ENCODE measurements around the gene HDAC11. TPM values are rescaled to one million over a fixed set of nuclear protein-coding genes. Genes with fewer than 3 reads are reported as not detected.
A peak's percentile ranks its signal among the peaks of the same experiment; 100 is the strongest.

HDAC11 gene
- total RNA-seq, 4 donors from 2014 or later: 7.4 to 20.6 (median 11.7) TPM

- Histone ChIP-seq H3K36me3 (no peaks in the 10 kb centered on the region), H3K9me3 (no peaks in the 10 kb centered on the region), H3K27me3 (no peaks in the 10 kb centered on the region), H3K4me1 (no peaks in the 10 kb centered on the region), H3K27ac (no peak overlapping the region), H3K4me3 (no peak overlapping the region)
- DNase-seq: peak in 1 of 2 donors; percentile 7
- TF ChIP-seq POLR2A (IDR thresholded peaks at IDR 0.05): no peak
- no peak for TF ChIP-seq CTCF (IDR thresholded peaks at IDR 0.05)
- intact Hi-C loops (cut with DNase I; ENCODE audit: low total_unique reads): no loop called here
These were observed 61.6 kb downstream of the HDAC11 start for GRCh38 chr3:13541691-13542090.

GRCh38 chr3:13542142-13542541 is 62.0 kb downstream of the HDAC11 start:
- TF ChIP-seq CTCF (IDR thresholded peaks at IDR 0.05) (no peak), POLR2A (IDR thresholded peaks at IDR 0.05) (no peak)
- no peak for DNase-seq
- H3K4me3 ChIP-seq: no peak overlapping the region
- no peaks in the 10 kb centered on the region for H3K27me3 ChIP-seq
- intact Hi-C loops (cut with DNase I; ENCODE audit: low total_unique reads): no loop called here
- no peaks in the 10 kb centered on the region for H3K4me1 ChIP-seq
- no peaks in the 10 kb centered on the region for H3K9me3 ChIP-seq
- H3K27ac ChIP-seq: peak overlapping the region in 1 of 2 donors; percentile 58
- H3K36me3 ChIP-seq: no peaks in the 10 kb centered on the region

GRCh38 chr3:13543253-13543652 is 63.1 kb downstream of the HDAC11 start:
- intact Hi-C loops (cut with DNase I; ENCODE audit: low total_unique reads): no loop called here
- H3K9me3 ChIP-seq: no peaks in the 10 kb centered on the region
- TF ChIP-seq CTCF (IDR thresholded peaks at IDR 0.05): no peak
- no peak for TF ChIP-seq POLR2A (IDR thresholded peaks at IDR 0.05)
- no peaks in the 10 kb centered on the region for H3K36me3 ChIP-seq
- no peak overlapping the region for H3K4me3 ChIP-seq
- peak overlapping the region; percentile 59 to 63 for H3K27ac ChIP-seq
- H3K4me1 ChIP-seq: peaks cover 0 to 4% of the 10 kb centered on the region in 2 donors
- H3K27me3 ChIP-seq: no peaks in the 10 kb centered on the region
- DNase-seq: peak; percentile 84 to 85

- H3K4me3 ChIP-seq: no peak overlapping the region
- no peaks in the 10 kb centered on the region for H3K36me3 ChIP-seq
- no peak for DNase-seq
- intact Hi-C loops (cut with DNase I; ENCODE audit: low total_unique reads): no loop called here
- H3K4me1 ChIP-seq: peaks cover 0 to 4% of the 10 kb centered on the region in 2 donors
- peak overlapping the region; percentile 53 to 63 for H3K27ac ChIP-seq
- H3K9me3 ChIP-seq: no peaks in the 10 kb centered on the region
- TF ChIP-seq POLR2A (IDR thresholded peaks at IDR 0.05) (no peak), CTCF (IDR thresholded peaks at IDR 0.05) (no peak)
- H3K27me3 ChIP-seq: no peaks in the 10 kb centered on the region
These were observed 64.3 kb downstream of the HDAC11 start for GRCh38 chr3:13544293-13544831.

- no peak for TF ChIP-seq CTCF (IDR thresholded peaks at IDR 0.05)
- TF ChIP-seq POLR2A (IDR thresholded peaks at IDR 0.05): no peak
These were observed 65.0 kb downstream of the HDAC11 start for GRCh38 chr3:13544951-13545651.

More at GRCh38 chr3:13544951-13545651, 65.0 kb downstream of the HDAC11 start:
- H3K4me3 ChIP-seq: no peak overlapping the region
- no peaks in the 10 kb centered on the region for H3K27me3 ChIP-seq
- intact Hi-C loops (cut with DNase I; ENCODE audit: low total_unique reads): no loop called here
- peaks cover 0 to 4% of the 10 kb centered on the region in 2 donors for H3K4me1 ChIP-seq
- no peak for DNase-seq
- H3K27ac ChIP-seq: no peak overlapping the region
- no peaks in the 10 kb centered on the region for H3K9me3 ChIP-seq
- no peaks in the 10 kb centered on the region for H3K36me3 ChIP-seq

Measured in uterus (tissue), 4 donors.